Osteoblast (primary cell): ENCODE data around the gene LRRC3. TPM values are rescaled to one million over a fixed set of nuclear protein-coding genes. Genes with fewer than 3 reads are reported as not detected.
"Not testable (repeated sequence)": the region's sequence is repeated elsewhere in the genome, so short reads cannot be mapped to it uniquely, and the experiment has no call there.

Source experiments
- DNase-seq: peaks from one replicate; pipeline ENCODE4 v3.0.0; 2011; ENCODE audit warnings: low spot score, mixed read lengths; ENCODE audit not compliant: insufficient read length; ENCODE audit errors: missing footprints
- H2AFZ ChIP-seq: 2 replicates; pipeline ENCODE4 v1.6.0; 2011; ENCODE audit warnings: mild to moderate bottlenecking, low read length
- H3K27ac ChIP-seq: 2 replicates; pipeline ENCODE4 v1.5.1; 2011; ENCODE audit warnings: mild to moderate bottlenecking, low read depth, low read length, moderate library complexity
- H3K27me3 ChIP-seq: 2 replicates; pipeline ENCODE4 v1.6.0; 2012; ENCODE audit warnings: mild to moderate bottlenecking, control low read depth, inconsistent platforms, low read length, moderate library complexity; ENCODE audit not compliant: insufficient read depth
- H3K36me3 ChIP-seq: 2 replicates; pipeline ENCODE4 v1.5.1; 2011; ENCODE audit warnings: mild to moderate bottlenecking, low read length, control low read depth, moderate library complexity; ENCODE audit not compliant: insufficient read depth
- H3K4me1 ChIP-seq: 2 replicates; pipeline ENCODE4 v1.5.1; 2011; ENCODE audit warnings: mild to moderate bottlenecking, low read length, control low read depth, moderate library complexity; ENCODE audit not compliant: insufficient read depth
- H3K4me2 ChIP-seq: 2 replicates; pipeline ENCODE4 v1.6.0; 2011; ENCODE audit warnings: mild to moderate bottlenecking, low read length; ENCODE audit not compliant: insufficient read depth
- H3K4me3 ChIP-seq: fragments of 200-600 bp; sonication (generic); 3 replicates; pipeline ENCODE4 v1.5.1; 2012; ENCODE audit warnings: mild to moderate bottlenecking, low read length, inconsistent platforms; ENCODE audit not compliant: insufficient read depth
- H3K79me2 ChIP-seq: 2 replicates; pipeline ENCODE4 v1.6.0; 2012; ENCODE audit warnings: mild to moderate bottlenecking, low read length, control low read depth, inconsistent platforms; ENCODE audit not compliant: insufficient read depth
- H3K9me3 ChIP-seq: 2 replicates; pipeline ENCODE4 v1.5.1; 2011; ENCODE audit warnings: low read depth, low read length, control low read depth
- H4K20me1 ChIP-seq: 2 replicates; pipeline ENCODE4 v1.6.0; 2012; ENCODE audit warnings: mild to moderate bottlenecking, low read length, control low read depth; ENCODE audit not compliant: insufficient read depth
- total RNA-seq: library from RNA; depleted of rRNA; stranded (reverse); fragments of >200 nt; gene quantifications from 2 replicates; pipeline ENCODE4 v1.2.3, GENCODE V29; 2012
- TF ChIP-seq, protein P1 (sequence below): IDR thresholded peaks from 2 replicates; pipeline ENCODE4 v1.5.1; 2011; ENCODE audit warnings: mild to moderate bottlenecking, low read depth, low read length, moderate library complexity; ENCODE audit errors: extremely low read depth

LRRC3 gene
- total RNA-seq, 1 donor = 0.72 TPM

GRCh38 chr21:44477712-44478111, 22.4 kb downstream of the LRRC3 start:
- no peak overlapping the region for H2AFZ ChIP-seq
- TF ChIP-seq, protein P1, sequence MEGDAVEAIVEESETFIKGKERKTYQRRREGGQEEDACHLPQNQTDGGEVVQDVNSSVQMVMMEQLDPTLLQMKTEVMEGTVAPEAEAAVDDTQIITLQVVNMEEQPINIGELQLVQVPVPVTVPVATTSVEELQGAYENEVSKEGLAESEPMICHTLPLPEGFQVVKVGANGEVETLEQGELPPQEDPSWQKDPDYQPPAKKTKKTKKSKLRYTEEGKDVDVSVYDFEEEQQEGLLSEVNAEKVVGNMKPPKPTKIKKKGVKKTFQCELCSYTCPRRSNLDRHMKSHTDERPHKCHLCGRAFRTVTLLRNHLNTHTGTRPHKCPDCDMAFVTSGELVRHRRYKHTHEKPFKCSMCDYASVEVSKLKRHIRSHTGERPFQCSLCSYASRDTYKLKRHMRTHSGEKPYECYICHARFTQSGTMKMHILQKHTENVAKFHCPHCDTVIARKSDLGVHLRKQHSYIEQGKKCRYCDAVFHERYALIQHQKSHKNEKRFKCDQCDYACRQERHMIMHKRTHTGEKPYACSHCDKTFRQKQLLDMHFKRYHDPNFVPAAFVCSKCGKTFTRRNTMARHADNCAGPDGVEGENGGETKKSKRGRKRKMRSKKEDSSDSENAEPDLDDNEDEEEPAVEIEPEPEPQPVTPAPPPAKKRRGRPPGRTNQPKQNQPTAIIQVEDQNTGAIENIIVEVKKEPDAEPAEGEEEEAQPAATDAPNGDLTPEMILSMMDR = no peak
- no peaks in the 10 kb centered on the region for H3K36me3 ChIP-seq
- no peak overlapping the region for H3K4me3 ChIP-seq
- H3K4me2 ChIP-seq = no peak overlapping the region
- H3K27ac ChIP-seq = no peak overlapping the region
- no peaks in the 10 kb centered on the region for H3K4me1 ChIP-seq
- H3K9me3 ChIP-seq = no peaks in the 10 kb centered on the region
- no peak for DNase-seq
- H3K27me3 ChIP-seq = peaks cover 6% of the 10 kb centered on the region
- no peaks in the 10 kb centered on the region for H4K20me1 ChIP-seq
- H3K79me2 ChIP-seq = no peaks in the 10 kb centered on the region

DNA sequence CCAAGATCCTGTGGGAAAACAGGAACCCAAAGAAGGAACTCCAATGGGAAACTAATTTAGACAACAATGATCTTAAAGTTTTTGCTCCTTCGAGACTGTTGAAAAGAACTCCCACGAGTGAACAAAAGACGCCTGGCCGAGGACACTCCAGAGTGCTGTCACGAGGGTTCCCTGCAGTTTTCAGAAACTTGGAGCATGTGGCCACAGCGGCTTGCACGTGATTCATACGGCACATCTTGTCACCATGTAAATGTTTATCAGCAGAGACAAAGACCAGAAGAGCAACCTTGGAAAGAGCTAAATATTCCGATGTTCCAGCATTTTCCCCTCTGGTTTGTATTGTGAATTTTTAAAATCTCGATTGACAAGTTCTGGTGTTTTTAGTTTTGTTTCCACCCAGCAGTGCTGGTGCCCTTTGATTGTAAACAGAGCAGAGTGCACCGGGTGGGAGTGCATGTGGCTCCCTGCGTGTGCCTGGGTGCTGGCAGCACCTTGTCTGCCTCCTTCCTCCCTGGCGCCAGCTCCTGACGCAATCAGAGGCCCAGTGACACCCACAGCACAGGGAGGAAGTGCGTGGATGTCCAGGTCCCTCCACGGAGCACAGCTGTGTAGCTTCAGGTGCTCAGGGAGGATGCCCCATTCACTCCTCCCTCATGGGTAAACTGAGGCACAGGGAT, 23.0 kb downstream of the LRRC3 start:
- TF ChIP-seq, protein P1 = no peak
- Histone ChIP-seq H3K9me3 (no peaks in the 10 kb centered on the region), H3K27ac (no peak overlapping the region), H4K20me1 (no peaks in the 10 kb centered on the region), H3K4me3 (no peak overlapping the region), H3K36me3 (no peaks in the 10 kb centered on the region), H3K4me2 (no peak overlapping the region), H3K79me2 (no peaks in the 10 kb centered on the region), H3K27me3 (peaks cover 12% of the 10 kb centered on the region), H3K4me1 (no peaks in the 10 kb centered on the region), H2AFZ (no peak overlapping the region)
- peak; percentile 62 for DNase-seq

DNA sequence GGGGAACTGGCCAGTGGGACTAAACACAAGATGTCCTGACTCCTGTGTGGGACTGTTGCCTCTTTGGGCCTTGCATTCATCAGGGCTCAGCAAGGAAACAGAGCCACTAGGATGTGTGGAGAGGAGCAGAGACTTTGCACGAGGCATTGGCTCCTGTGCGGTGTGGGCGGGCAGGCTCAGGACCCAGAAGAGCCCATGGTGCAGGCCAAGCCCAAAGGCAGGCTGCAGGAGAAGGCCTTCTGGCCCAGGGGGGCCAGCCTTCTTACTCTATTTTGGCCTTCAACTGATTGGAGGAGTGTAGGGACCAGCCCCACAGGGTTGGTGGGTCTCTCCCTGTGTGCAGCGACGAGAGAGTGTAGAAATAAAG, 23.5 kb downstream of the LRRC3 start:
- no peak overlapping the region for H3K4me3 ChIP-seq
- H3K27me3 ChIP-seq = peaks cover 15% of the 10 kb centered on the region
- no peaks in the 10 kb centered on the region for H3K4me1 ChIP-seq
- no peak overlapping the region for H2AFZ ChIP-seq
- H4K20me1 ChIP-seq = no peaks in the 10 kb centered on the region
- TF ChIP-seq, protein P1 = no peak
- no peaks in the 10 kb centered on the region for H3K36me3 ChIP-seq
- H3K27ac ChIP-seq = no peak overlapping the region
- H3K9me3 ChIP-seq = no peaks in the 10 kb centered on the region
- no peaks in the 10 kb centered on the region for H3K79me2 ChIP-seq
- peak; percentile 71 for DNase-seq
- H3K4me2 ChIP-seq = no peak overlapping the region

GRCh38 chr21:44479556-44480199, 24.4 kb downstream of the LRRC3 start:
- H3K79me2 ChIP-seq, H3K4me1 ChIP-seq, H3K4me3 ChIP-seq, H3K36me3 ChIP-seq, H3K9me3 ChIP-seq, H4K20me1 ChIP-seq, H3K4me2 ChIP-seq, DNase-seq, H3K27ac ChIP-seq, H2AFZ ChIP-seq: not testable (repeated sequence)
- H3K27me3 ChIP-seq = peaks cover 20% of the 10 kb centered on the region
- TF ChIP-seq, protein P1 = peak; percentile 45
